Measurements from ENCODE around the gene CSAG2.
"Not testable (repeated sequence)": the region's sequence is repeated elsewhere in the genome, so short reads cannot be mapped to it uniquely, and the experiment has no call there.

Gene CSAG2, protein sequence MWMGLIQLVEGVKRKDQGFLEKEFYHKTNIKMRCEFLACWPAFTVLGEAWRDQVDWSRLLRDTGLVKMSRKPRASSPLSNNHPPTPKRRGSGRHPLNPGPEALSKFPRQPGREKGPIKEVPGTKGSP

DNA sequence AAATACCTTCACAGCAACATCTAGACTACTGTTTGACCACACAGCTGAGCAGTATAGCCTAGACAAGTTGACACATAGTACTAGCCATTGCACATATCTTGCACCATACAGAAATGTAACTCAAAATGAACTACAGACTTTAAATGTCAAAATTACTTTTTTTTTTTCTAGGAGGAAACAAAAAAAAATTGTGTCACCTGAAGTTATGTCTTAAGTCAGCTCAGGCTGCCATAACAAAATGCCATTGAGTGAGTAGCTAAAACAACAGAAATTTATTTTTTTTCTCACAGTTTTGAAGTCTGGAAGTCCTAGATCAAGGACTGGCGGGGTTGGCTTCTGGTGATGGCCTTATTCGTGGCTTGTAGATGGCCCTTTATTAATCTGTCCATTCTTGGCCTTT lies at the start of gene CSAG2:
TSS of gene CSAG2 (minus strand) at position 101 of the 400 bp plus-strand sequence. CDS start 161 bp downstream, outside the sequence.
- H3K4me3 ChIP-seq (ENCODE audit: low read depth, low read length); DNase-seq (ENCODE audit: low read depth): not testable (repeated sequence)

DNA sequence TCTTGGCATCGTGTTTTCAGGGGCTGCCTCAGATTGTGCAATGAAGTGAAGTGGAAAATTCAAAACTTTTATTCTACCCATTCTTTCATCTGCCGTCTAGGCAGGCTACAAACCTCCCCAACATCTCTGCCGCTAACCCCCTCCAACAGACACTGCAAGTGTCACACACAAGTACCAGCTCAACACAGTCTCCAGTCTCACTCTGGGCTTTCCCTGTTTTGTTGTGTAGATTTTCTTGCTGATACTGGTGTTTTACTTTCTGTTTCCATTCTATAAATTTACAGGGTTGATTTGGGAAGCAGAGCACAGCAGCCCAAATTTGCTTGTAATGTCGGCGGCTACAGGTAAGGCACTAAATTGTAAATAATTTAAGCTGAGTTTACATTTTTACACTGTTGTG lies 45.8 kb upstream of the CSAG2 start:
- not testable (repeated sequence) for DNase-seq (ENCODE audit: low read depth)

DNA sequence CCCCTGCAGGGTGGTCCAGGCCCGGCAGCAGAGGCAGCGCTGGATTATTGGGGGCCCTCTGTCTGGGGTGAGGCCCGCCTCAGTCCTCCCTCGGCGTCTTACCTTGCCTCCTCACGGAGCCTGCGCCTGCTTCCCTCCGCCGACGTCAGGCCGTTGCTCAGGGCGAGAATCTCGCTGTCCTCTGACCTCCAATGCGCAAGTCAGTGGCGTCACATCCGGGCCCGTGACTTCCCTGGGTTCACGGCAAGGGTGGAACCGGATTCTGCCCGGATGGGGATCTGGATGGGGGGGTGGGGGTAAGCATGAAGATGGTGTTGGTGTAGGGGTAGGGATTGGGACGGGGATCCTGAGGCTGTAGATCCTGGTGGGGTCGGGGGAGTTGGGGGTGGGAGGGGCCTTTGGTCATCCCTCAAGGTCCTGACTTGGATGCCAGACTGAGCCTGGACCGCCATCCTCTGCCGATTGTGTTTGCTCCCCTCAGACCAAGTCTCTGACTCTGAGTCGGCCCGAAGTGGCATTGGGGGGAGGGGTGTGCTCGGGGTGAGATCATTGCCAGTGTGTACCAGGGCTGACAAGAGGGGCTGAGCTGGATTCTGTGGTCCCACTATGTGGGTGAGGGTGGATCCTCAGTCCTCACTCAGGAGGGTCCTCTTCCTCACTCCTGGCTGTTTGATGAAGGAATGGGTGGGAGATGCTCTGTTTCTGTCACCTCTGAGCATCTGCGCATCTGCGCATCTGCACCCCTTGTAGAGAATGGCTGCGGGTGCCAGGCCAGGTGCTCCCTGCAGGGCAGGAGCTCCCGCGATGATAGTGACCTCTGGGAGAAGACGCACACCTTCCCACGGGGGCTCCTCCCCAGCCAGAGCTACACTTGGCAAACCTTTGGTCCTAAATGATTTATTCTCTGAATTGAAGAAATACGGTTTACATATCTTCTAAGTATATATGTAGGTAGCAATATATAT lies 44.9 kb upstream of the CSAG2 start, which contains the start of gene MAGEA2:
TSS of gene MAGEA2 (minus strand) at position 157 of the 965 bp plus-strand sequence. CDS start 2,479 bp downstream, outside the sequence.
- not testable (repeated sequence) for H3K4me3 ChIP-seq (ENCODE audit: low read depth, low read length); DNase-seq (ENCODE audit: low read depth)

More for the DNA sequence above, 45.8 kb upstream of the CSAG2 start:
- H3K4me3 ChIP-seq (ENCODE audit: low read depth, low read length): not testable (repeated sequence)

DNA sequence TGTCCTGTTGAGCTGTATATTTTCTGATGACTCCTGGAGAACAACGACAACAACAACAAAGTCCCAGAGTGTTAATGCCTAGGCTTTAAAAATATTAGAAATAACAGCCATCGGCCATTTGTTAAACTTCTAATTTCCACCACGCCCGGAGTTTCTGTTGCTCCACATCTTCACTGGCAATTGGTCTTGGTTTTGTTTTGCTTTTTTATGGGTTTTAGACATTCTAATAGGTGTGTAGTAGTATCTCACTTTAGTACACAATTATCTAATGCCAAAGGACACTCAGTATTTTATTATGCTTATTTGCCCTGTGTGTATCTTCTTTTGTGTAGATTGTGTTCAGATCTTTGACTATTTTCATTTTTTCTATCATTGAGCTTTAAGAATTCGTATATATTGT lies 29.5 kb upstream of the CSAG2 start:
- DNase-seq (ENCODE audit: low read depth): no peak
- H3K4me3 ChIP-seq (ENCODE audit: low read depth, low read length): no peak overlapping the region
- TF ChIP-seq, protein P1, sequence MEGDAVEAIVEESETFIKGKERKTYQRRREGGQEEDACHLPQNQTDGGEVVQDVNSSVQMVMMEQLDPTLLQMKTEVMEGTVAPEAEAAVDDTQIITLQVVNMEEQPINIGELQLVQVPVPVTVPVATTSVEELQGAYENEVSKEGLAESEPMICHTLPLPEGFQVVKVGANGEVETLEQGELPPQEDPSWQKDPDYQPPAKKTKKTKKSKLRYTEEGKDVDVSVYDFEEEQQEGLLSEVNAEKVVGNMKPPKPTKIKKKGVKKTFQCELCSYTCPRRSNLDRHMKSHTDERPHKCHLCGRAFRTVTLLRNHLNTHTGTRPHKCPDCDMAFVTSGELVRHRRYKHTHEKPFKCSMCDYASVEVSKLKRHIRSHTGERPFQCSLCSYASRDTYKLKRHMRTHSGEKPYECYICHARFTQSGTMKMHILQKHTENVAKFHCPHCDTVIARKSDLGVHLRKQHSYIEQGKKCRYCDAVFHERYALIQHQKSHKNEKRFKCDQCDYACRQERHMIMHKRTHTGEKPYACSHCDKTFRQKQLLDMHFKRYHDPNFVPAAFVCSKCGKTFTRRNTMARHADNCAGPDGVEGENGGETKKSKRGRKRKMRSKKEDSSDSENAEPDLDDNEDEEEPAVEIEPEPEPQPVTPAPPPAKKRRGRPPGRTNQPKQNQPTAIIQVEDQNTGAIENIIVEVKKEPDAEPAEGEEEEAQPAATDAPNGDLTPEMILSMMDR (IDR thresholded peaks at IDR 0.05; ENCODE audit: low read depth, low read length): no peak
- TF ChIP-seq MYC (IDR thresholded peaks at IDR 0.05; ENCODE audit: low read depth, low read length): no peak
- TF ChIP-seq POLR2A (IDR thresholded peaks at IDR 0.05; ENCODE audit: extremely low read depth, insufficient read length): no peak
- TF ChIP-seq, protein P2, sequence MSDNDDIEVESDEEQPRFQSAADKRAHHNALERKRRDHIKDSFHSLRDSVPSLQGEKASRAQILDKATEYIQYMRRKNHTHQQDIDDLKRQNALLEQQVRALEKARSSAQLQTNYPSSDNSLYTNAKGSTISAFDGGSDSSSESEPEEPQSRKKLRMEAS (IDR thresholded peaks at IDR 0.05; ENCODE audit: low read depth, low read length): no peak

DNA sequence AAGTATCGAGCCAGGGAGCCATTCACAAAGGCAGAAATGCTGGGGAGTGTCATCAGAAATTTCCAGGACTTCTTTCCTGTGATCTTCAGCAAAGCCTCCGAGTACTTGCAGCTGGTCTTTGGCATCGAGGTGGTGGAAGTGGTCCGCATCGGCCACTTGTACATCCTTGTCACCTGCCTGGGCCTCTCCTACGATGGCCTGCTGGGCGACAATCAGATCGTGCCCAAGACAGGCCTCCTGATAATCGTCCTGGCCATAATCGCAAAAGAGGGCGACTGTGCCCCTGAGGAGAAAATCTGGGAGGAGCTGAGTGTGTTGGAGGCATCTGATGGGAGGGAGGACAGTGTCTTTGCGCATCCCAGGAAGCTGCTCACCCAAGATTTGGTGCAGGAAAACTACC lies 27.5 kb upstream of the CSAG2 start:
- H3K4me3 ChIP-seq (ENCODE audit: low read depth, low read length); DNase-seq (ENCODE audit: low read depth): not testable (repeated sequence)

DNA sequence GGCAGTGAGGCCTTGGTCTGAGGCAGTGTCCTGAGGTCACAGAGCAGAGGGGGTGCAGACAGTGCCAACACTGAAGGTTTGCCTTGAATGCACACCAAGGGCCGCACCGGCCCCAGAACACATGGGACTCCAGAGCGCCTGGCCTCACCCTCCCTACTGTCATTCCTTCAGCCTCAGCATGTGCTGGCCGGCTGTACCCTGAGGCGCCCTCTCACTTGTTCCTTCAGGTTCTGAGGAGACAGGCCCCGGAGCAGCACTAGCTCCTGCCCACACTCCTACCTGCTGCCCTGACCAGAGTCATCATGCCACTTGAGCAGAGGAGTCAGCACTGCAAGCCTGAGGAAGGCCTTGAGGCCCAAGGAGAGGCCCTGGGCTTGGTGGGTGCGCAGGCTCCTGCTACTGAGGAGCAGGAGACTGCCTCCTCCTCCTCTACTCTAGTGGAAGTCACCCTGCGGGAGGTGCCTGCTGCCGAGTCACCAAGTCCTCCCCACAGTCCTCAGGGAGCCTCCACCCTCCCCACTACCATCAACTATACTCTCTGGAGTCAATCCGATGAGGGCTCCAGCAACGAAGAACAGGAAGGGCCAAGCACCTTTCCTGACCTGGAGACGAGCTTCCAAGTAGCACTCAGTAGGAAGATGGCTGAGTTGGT lies 26.9 kb upstream of the CSAG2 start:
- no peak overlapping the region for H3K4me3 ChIP-seq (ENCODE audit: low read depth, low read length)
- TF ChIP-seq POLR2A (IDR thresholded peaks at IDR 0.05; ENCODE audit: extremely low read depth, insufficient read length): no peak
- DNase-seq (ENCODE audit: low read depth): no peak

DNA sequence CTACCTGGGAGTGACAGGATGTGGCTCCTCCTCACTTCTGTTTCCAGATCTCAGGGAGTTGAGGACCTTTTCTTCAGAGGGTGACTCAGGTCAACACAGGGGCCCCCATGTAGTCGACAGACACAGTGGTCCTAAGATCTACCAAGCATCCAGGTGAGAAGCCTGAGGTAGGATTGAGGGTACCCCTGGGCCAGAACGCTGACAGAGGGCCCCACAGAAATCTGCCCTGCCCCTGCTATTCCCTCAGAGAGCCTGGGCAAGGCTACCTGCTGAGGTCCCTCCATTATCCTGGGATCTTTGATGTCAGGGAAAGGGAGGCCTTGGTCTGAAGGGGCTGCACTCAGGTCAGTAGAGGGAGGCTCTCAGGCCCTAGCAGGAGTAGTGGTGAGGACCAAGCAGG lies 26.0 kb upstream of the CSAG2 start:
- H3K4me3 ChIP-seq (ENCODE audit: low read depth, low read length): no peak overlapping the region
- DNase-seq (ENCODE audit: low read depth): no peak
- TF ChIP-seq MYC (IDR thresholded peaks at IDR 0.05; ENCODE audit: low read depth, low read length) (no peak), POLR2A (IDR thresholded peaks at IDR 0.05; ENCODE audit: extremely low read depth, insufficient read length) (no peak)
- TF ChIP-seq, protein P2 (IDR thresholded peaks at IDR 0.05; ENCODE audit: low read depth, low read length): no peak
- TF ChIP-seq, protein P1 (IDR thresholded peaks at IDR 0.05; ENCODE audit: low read depth, low read length): no peak

DNA sequence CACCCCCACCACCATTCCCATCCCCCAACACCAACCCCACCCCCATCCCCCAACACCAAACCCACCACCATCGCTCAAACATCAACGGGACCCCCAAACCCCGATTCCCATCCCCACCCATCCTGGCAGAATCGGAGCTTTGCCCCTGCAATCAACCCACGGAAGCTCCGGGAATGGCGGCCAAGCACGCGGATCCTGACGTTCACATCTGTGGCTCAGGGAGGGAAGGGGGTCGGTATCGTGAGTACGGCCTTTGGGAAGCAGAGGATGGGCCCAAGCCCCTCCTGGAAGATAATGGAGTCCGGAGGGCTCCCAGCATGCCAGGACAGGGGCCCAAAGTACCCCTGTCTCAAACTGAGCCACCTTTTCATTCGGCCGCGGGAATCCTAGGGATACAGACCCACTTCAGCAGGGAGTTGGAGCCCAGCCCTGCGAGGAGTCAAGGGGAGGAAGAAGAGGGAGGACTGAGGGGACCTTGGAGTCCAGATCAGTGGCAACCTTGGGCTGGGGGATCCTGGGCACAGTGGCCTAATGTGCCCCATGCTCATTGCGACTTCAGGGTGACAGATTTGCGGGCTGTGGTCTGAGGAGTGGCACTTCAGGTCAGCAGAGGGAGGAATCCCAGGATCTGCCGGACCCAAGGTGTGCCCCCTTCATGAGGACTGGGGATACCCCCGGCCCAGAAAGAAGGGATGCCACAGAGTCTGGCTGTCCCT lies 25.2 kb upstream of the CSAG2 start:
- not testable (repeated sequence) for H3K4me3 ChIP-seq (ENCODE audit: low read depth, low read length); DNase-seq (ENCODE audit: low read depth)

DNA sequence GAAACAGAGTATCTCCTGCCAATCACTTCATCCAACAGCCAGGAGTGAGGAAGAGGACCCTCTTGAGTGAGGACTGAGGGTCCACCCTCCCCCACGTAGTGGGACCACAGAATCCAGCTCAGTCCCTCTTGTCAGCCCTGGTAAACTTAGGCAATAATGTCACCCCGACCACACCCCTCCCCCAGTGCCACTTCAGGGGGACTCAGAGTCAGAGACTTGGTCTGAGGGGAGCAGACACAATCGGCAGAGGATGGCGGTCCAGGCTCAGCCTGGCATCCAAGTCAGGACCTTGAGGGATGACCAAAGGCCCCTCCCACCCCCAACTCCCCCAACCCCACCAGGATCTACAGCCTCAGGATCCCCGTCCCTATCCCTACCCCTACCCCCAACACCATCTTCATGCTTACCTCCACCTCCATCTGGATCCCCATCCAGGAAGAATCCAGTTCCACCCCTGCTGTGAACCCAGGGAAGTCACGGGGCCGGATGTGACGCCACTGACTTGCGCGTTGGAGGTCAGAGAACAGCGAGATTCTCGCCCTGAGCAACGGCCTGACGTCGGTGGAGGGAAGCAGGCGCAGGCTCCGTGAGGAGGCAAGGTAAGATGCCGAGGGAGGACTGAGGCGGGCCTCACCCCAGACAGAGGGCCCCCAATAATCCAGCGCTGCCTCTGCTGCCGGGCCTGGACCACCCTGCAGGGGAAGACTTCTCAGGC lies 24.3 kb upstream of the CSAG2 start, which contains the start of the genes CSAG1 and MAGEA12:
TSS of gene CSAG1 (minus strand) at position 461 of the 715 bp plus-strand sequence. CDS start 1,261 bp downstream, outside the sequence.
TSS of gene MAGEA12 (plus strand) at position 497 of the 715 bp plus-strand sequence. CDS start 2,405 bp downstream, outside the sequence.
- H3K4me3 ChIP-seq (ENCODE audit: low read depth, low read length): no peak within 1 kb of the TSS
- DNase-seq (ENCODE audit: low read depth): no peak
- TF ChIP-seq, protein P1 (IDR thresholded peaks at IDR 0.05; ENCODE audit: low read depth, low read length): no peak
- TF ChIP-seq MYC (IDR thresholded peaks at IDR 0.05; ENCODE audit: low read depth, low read length) (no peak), POLR2A (IDR thresholded peaks at IDR 0.05; ENCODE audit: extremely low read depth, insufficient read length) (no peak)
- TF ChIP-seq, protein P2 (IDR thresholded peaks at IDR 0.05; ENCODE audit: low read depth, low read length): no peak
